ENCODE measurements around the gene SLC1A1. TPM values are rescaled to one million over a fixed set of nuclear protein-coding genes. Genes with fewer than 3 reads are reported as not detected.
A peak's percentile ranks its signal among the peaks of the same experiment; 100 is the strongest.

The SLC1A1 gene
- total RNA-seq, 1 experiment from 2014 or later = 3.2 TPM

- intact Hi-C loops (cut with micrococcal nuclease) = no loop called here
- H3F3A ChIP-seq (ENCODE audit: low read length, unreplicated experiment) = no peaks in the 10 kb centered on the region
- CTCF ChIA-PET = no interaction called here
- ATAC-seq (no peak), DNase-seq (no peak)
- H3K79me2 ChIP-seq (ENCODE audit: low read length) = no peaks in the 10 kb centered on the region
- H3K4me2 ChIP-seq (ENCODE audit: low read length) = no peak overlapping the region
- H2AFZ ChIP-seq (ENCODE audit: low read length) = no peak overlapping the region
- H3K36me3 ChIP-seq (ENCODE audit: low read depth, low read length) = no peaks in the 10 kb centered on the region
- peaks cover 14% of the 10 kb centered on the region for H3K4me1 ChIP-seq (ENCODE audit: insufficient read depth, low read length)
- H3K27me3 ChIP-seq (ENCODE audit: low read length) = no peaks in the 10 kb centered on the region
- no peak overlapping the region for H3K4me3 ChIP-seq (ENCODE audit: low read length)
- BruUV-seq (replicated peaks) = no TSS peak
- H3K9me2 ChIP-seq (replicated peaks; ENCODE audit: low read length) = no peaks in the 10 kb centered on the region
- POLR2A ChIA-PET (ENCODE audit: unreplicated experiment) = no interaction called here
- H3K27ac ChIP-seq (ENCODE audit: low read length) = 0 out of 2 replicates have a peak overlapping the region, but pooled peaks have one; percentile 18
- no peak for TF ChIP-seq EZH2phosphoT487 (IDR thresholded peaks at IDR 0.05; ENCODE audit: borderline replicate concordance, low read length)
- TF ChIP-seq, protein P1, sequence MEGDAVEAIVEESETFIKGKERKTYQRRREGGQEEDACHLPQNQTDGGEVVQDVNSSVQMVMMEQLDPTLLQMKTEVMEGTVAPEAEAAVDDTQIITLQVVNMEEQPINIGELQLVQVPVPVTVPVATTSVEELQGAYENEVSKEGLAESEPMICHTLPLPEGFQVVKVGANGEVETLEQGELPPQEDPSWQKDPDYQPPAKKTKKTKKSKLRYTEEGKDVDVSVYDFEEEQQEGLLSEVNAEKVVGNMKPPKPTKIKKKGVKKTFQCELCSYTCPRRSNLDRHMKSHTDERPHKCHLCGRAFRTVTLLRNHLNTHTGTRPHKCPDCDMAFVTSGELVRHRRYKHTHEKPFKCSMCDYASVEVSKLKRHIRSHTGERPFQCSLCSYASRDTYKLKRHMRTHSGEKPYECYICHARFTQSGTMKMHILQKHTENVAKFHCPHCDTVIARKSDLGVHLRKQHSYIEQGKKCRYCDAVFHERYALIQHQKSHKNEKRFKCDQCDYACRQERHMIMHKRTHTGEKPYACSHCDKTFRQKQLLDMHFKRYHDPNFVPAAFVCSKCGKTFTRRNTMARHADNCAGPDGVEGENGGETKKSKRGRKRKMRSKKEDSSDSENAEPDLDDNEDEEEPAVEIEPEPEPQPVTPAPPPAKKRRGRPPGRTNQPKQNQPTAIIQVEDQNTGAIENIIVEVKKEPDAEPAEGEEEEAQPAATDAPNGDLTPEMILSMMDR (conservative IDR thresholded peaks at IDR 0.05; ENCODE audit: low read depth, low read length) = no peak
- no peak for TF ChIP-seq EZH2 (IDR thresholded peaks at IDR 0.05; ENCODE audit: low read length, unreplicated experiment)
- no peak overlapping the region for H3K9ac ChIP-seq (ENCODE audit: low read length)
- H4K20me1 ChIP-seq (ENCODE audit: low read length) = no peaks in the 10 kb centered on the region
- H3K9me3 ChIP-seq (ENCODE audit: low read length) = no peaks in the 10 kb centered on the region
Measured at GRCh38 chr9:4507306-4508130, 17.2 kb downstream of the SLC1A1 start.

GRCh38 chr9:4508246-4508906 lies 18.1 kb downstream of the SLC1A1 start:
- no peak for TF ChIP-seq EZH2 (IDR thresholded peaks at IDR 0.05; ENCODE audit: low read length, unreplicated experiment)
- Histone ChIP-seq H4K20me1 (ENCODE audit: low read length) (no peaks in the 10 kb centered on the region), H3K27ac (ENCODE audit: low read length) (peak overlapping the region; percentile 25; the same call in 1 of the 2 replicates), H3K79me2 (ENCODE audit: low read length) (no peaks in the 10 kb centered on the region), H2AFZ (ENCODE audit: low read length) (no peak overlapping the region), H3K4me3 (ENCODE audit: low read length) (no peak overlapping the region), H3F3A (ENCODE audit: low read length, unreplicated experiment) (no peaks in the 10 kb centered on the region), H3K27me3 (ENCODE audit: low read length) (no peaks in the 10 kb centered on the region), H3K36me3 (ENCODE audit: low read depth, low read length) (no peaks in the 10 kb centered on the region), H3K9ac (ENCODE audit: low read length) (no peak overlapping the region), H3K9me2 (replicated peaks; ENCODE audit: low read length) (no peaks in the 10 kb centered on the region), H3K9me3 (ENCODE audit: low read length) (no peaks in the 10 kb centered on the region), H3K4me2 (ENCODE audit: low read length) (no peak overlapping the region; the same call in 1 of the 2 replicates), H3K4me1 (ENCODE audit: insufficient read depth, low read length) (peaks cover 14% of the 10 kb centered on the region)
- DNase-seq (peak; percentile 55), ATAC-seq (peak; percentile 33)
- intact Hi-C loops (cut with micrococcal nuclease) = no loop called here
- CTCF ChIA-PET = no interaction called here
- BruUV-seq (replicated peaks) = no TSS peak
- POLR2A ChIA-PET (ENCODE audit: unreplicated experiment) = no interaction called here

- ChIA-PET CTCF (no interaction called here), POLR2A (ENCODE audit: unreplicated experiment) (no interaction called here)
- BruUV-seq (replicated peaks) = no TSS peak
- Histone ChIP-seq H3F3A (ENCODE audit: low read length, unreplicated experiment) (no peaks in the 10 kb centered on the region), H3K79me2 (ENCODE audit: low read length) (no peaks in the 10 kb centered on the region), H3K9me3 (ENCODE audit: low read length) (no peaks in the 10 kb centered on the region), H3K4me3 (ENCODE audit: low read length) (no peak overlapping the region), H2AFZ (ENCODE audit: low read length) (no peak overlapping the region), H3K9me2 (replicated peaks; ENCODE audit: low read length) (no peaks in the 10 kb centered on the region), H3K4me2 (ENCODE audit: low read length) (no peak overlapping the region), H3K4me1 (ENCODE audit: insufficient read depth, low read length) (peaks cover 14% of the 10 kb centered on the region), H3K27me3 (ENCODE audit: low read length) (no peaks in the 10 kb centered on the region), H4K20me1 (ENCODE audit: low read length) (no peaks in the 10 kb centered on the region), H3K27ac (ENCODE audit: low read length) (no peak overlapping the region), H3K9ac (ENCODE audit: low read length) (no peak overlapping the region), H3K36me3 (ENCODE audit: low read depth, low read length) (no peaks in the 10 kb centered on the region)
- intact Hi-C loops (cut with micrococcal nuclease) = no loop called here
- TF ChIP-seq, protein P1 (conservative IDR thresholded peaks at IDR 0.05; ENCODE audit: low read depth, low read length) = no peak
- TF ChIP-seq EZH2 (IDR thresholded peaks at IDR 0.05; ENCODE audit: low read length, unreplicated experiment) (no peak), EZH2phosphoT487 (IDR thresholded peaks at IDR 0.05; ENCODE audit: borderline replicate concordance, low read length) (no peak)
- no peak for DNase-seq
- ATAC-seq = no peak
Measured at GRCh38 chr9:4508907-4509589, 18.8 kb downstream of the SLC1A1 start.
